ENCODE results near the gene ADSL. TPM values are rescaled to one million over a fixed set of nuclear protein-coding genes. Genes with fewer than 3 reads are reported as not detected.

Gene ADSL
- 117 and 141 TPM in 2 replicates for total RNA-seq (2014; rRNA removed; shearing (Covaris generic))
- 120 and 137 TPM in 2 replicates for total RNA-seq (2022)
- percentile 86 among the genes with signal in this experiment for Bru-seq, nascent RNA
- percentile 92 among the genes with signal in this experiment for BruChase-seq, experiment 1, labeled RNA remaining after a 6-hour chase
- percentile 90 among the genes with signal in this experiment for BruChase-seq, experiment 2, labeled RNA remaining after a 2-hour chase
- long read RNA-seq, full-length matches to known transcripts: 144 of 168 reads
- long read RNA-seq, partial matches to known transcripts: 3 of 168 reads
- long read RNA-seq, other reads (novel, unspliced or antisense): 21 of 168 reads

- no TSS peak for BruUV-seq (replicated peaks)
- H4K20me1 ChIP-seq (ENCODE audit: insufficient read depth, low read length): no peaks in the 10 kb centered on the region
- intact Hi-C loops (cut with micrococcal nuclease; ENCODE audit: unreplicated experiment): loop anchor here (1.0 to 5.0 kb wide), 4 partner anchors 134 to 814 kb away; partner anchors contain the start of gene RPS19BP1
- TF ChIP-seq, protein P1, sequence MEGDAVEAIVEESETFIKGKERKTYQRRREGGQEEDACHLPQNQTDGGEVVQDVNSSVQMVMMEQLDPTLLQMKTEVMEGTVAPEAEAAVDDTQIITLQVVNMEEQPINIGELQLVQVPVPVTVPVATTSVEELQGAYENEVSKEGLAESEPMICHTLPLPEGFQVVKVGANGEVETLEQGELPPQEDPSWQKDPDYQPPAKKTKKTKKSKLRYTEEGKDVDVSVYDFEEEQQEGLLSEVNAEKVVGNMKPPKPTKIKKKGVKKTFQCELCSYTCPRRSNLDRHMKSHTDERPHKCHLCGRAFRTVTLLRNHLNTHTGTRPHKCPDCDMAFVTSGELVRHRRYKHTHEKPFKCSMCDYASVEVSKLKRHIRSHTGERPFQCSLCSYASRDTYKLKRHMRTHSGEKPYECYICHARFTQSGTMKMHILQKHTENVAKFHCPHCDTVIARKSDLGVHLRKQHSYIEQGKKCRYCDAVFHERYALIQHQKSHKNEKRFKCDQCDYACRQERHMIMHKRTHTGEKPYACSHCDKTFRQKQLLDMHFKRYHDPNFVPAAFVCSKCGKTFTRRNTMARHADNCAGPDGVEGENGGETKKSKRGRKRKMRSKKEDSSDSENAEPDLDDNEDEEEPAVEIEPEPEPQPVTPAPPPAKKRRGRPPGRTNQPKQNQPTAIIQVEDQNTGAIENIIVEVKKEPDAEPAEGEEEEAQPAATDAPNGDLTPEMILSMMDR (conservative IDR thresholded peaks at IDR 0.05; ENCODE audit: low read length): no peak
- no peak for TF ChIP-seq EZH2phosphoT487 (IDR thresholded peaks at IDR 0.05; ENCODE audit: borderline replicate concordance, low read depth, low read length)
- H2AFZ ChIP-seq (ENCODE audit: low read length): peak within 1 kb of the TSS; percentile 42
- H3K36me3 ChIP-seq (ENCODE audit: insufficient read depth, low read length): peaks cover 33% of the 10 kb centered on the region
- POLR2A ChIA-PET: interaction anchor here (0.6 to 3.8 kb wide), 14 partner anchors 68 to 1182 kb away, joined by 3 to 14 read pairs (median 4); no protein-coding TSS in a partner anchor
- H3K79me2 ChIP-seq (ENCODE audit: insufficient read depth, low read depth, low read length): peaks cover 57% of the 10 kb centered on the region
- H3K9me2 ChIP-seq (ENCODE audit: insufficient read depth, low read length): no peaks in the 10 kb centered on the region
- CTCF ChIA-PET (ENCODE audit: unreplicated experiment): interaction anchor here (0.6 kb wide), 1 partner anchor 33 kb away, joined by 4 read pairs; no protein-coding TSS in a partner anchor
- H3K4me1 ChIP-seq (ENCODE audit: insufficient read depth, low read length, poor library complexity, severe bottlenecking): peaks cover 29% of the 10 kb centered on the region
- H3K4me3 ChIP-seq (ENCODE audit: low read depth, low read length, poor library complexity, severe bottlenecking): peak within 1 kb of the TSS; percentile 80
- no peaks in the 10 kb centered on the region for H3K9me3 ChIP-seq (ENCODE audit: low read length)
- H3K27ac ChIP-seq (ENCODE audit: low read depth, low read length, poor library complexity, severe bottlenecking): peak within 1 kb of the TSS; percentile 96
- DNase-seq (ENCODE audit: low spot score): peak; percentile 91
- H3K4me2 ChIP-seq (ENCODE audit: low read length): peak within 1 kb of the TSS; percentile 87
Observed at GRCh38 chr22:40346185-40347118, at the start of gene ADSL. ADSL (plus strand) TSS chr22:40346500; CDS start chr22:40346559, 59 bp downstream.

DNA sequence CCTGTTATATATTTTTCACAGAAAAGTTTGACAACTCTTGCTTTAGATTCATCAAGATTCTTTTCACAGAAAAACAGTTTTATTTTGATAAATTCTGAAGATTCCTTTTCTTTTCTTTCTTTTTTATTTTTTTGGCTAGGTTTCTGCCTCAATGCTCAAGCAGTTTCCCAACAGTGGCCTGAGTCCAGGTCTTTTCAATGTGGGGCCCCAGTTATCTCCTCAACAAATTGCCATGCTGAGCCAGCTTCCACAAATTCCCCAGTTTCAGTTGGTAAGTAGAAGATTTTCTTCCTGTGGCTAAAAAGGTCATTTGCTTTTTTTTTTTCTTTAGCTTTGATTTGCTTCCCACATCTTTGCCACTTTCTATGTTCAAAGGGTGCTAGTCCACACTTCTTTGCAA lies 46.0 kb upstream of the ADSL start:
- no peaks in the 10 kb centered on the region for H3K79me2 ChIP-seq (ENCODE audit: insufficient read depth, low read depth, low read length)
- no peak overlapping the region for H3K27ac ChIP-seq (ENCODE audit: low read depth, low read length, poor library complexity, severe bottlenecking)
- POLR2A ChIA-PET: no interaction called here
- H3K9me3 ChIP-seq (ENCODE audit: low read length): no peaks in the 10 kb centered on the region
- H2AFZ ChIP-seq (ENCODE audit: low read length): no peak overlapping the region
- BruUV-seq (replicated peaks): no TSS peak
- peaks cover 56% of the 10 kb centered on the region for H3K36me3 ChIP-seq (ENCODE audit: insufficient read depth, low read length)
- H3K4me1 ChIP-seq (ENCODE audit: insufficient read depth, low read length, poor library complexity, severe bottlenecking): no peaks in the 10 kb centered on the region
- H4K20me1 ChIP-seq (ENCODE audit: insufficient read depth, low read length): no peaks in the 10 kb centered on the region
- TF ChIP-seq, protein P1 (conservative IDR thresholded peaks at IDR 0.05; ENCODE audit: low read length): no peak
- no peak for TF ChIP-seq EZH2phosphoT487 (IDR thresholded peaks at IDR 0.05; ENCODE audit: borderline replicate concordance, low read depth, low read length)
- H3K4me3 ChIP-seq (ENCODE audit: low read depth, low read length, poor library complexity, severe bottlenecking): no peak overlapping the region
- intact Hi-C loops (cut with micrococcal nuclease; ENCODE audit: unreplicated experiment): no loop called here
- H3K9me2 ChIP-seq (ENCODE audit: insufficient read depth, low read length): no peaks in the 10 kb centered on the region
- no peak for DNase-seq (ENCODE audit: low spot score)
- no peak overlapping the region for H3K4me2 ChIP-seq (ENCODE audit: low read length)
- CTCF ChIA-PET (ENCODE audit: unreplicated experiment): no interaction called here
